HEK293 (cell line): ENCODE results near the gene ADAMTS14.

ENCODE experiments used
- CTCF ChIA-PET: fragments of 350-600 bp; formaldehyde crosslinking; extraction: SDS; loops from one replicate; lab custom pipeline; 2021; ENCODE audit warnings: antibody characterized with exemption; lab: Yijun Ruan, JAX
- POLR2A ChIA-PET: fragments of 300-600 bp; formaldehyde crosslinking; extraction: SDS; loops from one replicate; lab custom pipeline; 2020; ENCODE audit warnings: antibody characterized with exemption, inconsistent platforms; lab: Yijun Ruan, JAX
- H3K27ac ChIP-seq: fragments of 200-500 bp; sonication (Bioruptor generic); 2 replicates; pipeline ENCODE4 v1.5.1; 2014; ENCODE audit warnings: low read depth, low read length, control low read depth, inconsistent platforms; ENCODE audit errors: extremely low read depth
- H3K36me3 ChIP-seq, 2 experiments: fragments of 200-500 bp in 1 of 2; sonication (Bioruptor generic) in 1 of 2; 1 replicate in 1 of 2; 2 replicates in 1 of 2; pipeline ENCODE4 v1.5.1; 2014 to 2017; ENCODE audit warnings: inconsistent platforms in 2 of 2, low read length in 2 of 2; ENCODE audit not compliant: control insufficient read depth in 2 of 2, insufficient read depth in 1 of 2
- H3K4me1 ChIP-seq: fragments of 200-500 bp; sonication (Bioruptor generic); 2 replicates; pipeline ENCODE4 v1.5.1; 2014; ENCODE audit warnings: mild to moderate bottlenecking, low read length, inconsistent platforms; ENCODE audit not compliant: control insufficient read depth, insufficient read depth
- H3K4me3 ChIP-seq: 2 replicates; pipeline ENCODE4 v1.5.1; 2011; ENCODE audit warnings: low read depth, mild to moderate bottlenecking, control low read depth, low read length, moderate library complexity
- H3K9me3 ChIP-seq: fragments of 200-500 bp; sonication (Bioruptor generic); 2 replicates; pipeline ENCODE4 v1.5.1; 2014; ENCODE audit warnings: low read depth, low read length, inconsistent platforms; ENCODE audit not compliant: control insufficient read depth, insufficient read depth
- PBX3 ChIP-seq: sonication (generic); formaldehyde crosslinking; IDR thresholded peaks from 2 replicates; pipeline ENCODE4 v1.8.1; 2022; ENCODE audit warnings: mild to moderate bottlenecking, moderate library complexity, missing genetic modification reagents
- PRDM1 ChIP-seq: fragments of 450-650 bp; formaldehyde crosslinking; IDR thresholded peaks from 2 replicates; pipeline ENCODE4; 2016; ENCODE audit warnings: missing biosample characterization, missing genetic modification characterization
- PRDM6 ChIP-seq: fragments of 450-650 bp; formaldehyde crosslinking; IDR thresholded peaks from 2 replicates; pipeline ENCODE4 v1.5.1; 2017; ENCODE audit warnings: missing biosample characterization, missing genetic modification characterization
- ZEB2 ChIP-seq: fragments of 450-650 bp; formaldehyde crosslinking; IDR thresholded peaks from 2 replicates; pipeline ENCODE4 v1.5.1; 2016; ENCODE audit warnings: missing biosample characterization, missing genetic modification characterization
- ZFP41 ChIP-seq: fragments of 450-650 bp; formaldehyde crosslinking; IDR thresholded peaks from 2 replicates; pipeline ENCODE4 v1.5.1; 2016; ENCODE audit warnings: missing biosample characterization, missing genetic modification characterization, borderline replicate concordance
- ZNF184 ChIP-seq: fragments of 450-650 bp; IDR thresholded peaks from 2 replicates; pipeline ENCODE4 v1.5.1; 2018; ENCODE audit warnings: missing biosample characterization, mild to moderate bottlenecking, missing genetic modification characterization
- ZNF221 ChIP-seq: fragments of 450-650 bp; formaldehyde crosslinking; IDR thresholded peaks from 2 replicates; pipeline ENCODE4 v1.5.1; 2017; ENCODE audit warnings: missing biosample characterization, missing genetic modification characterization, borderline replicate concordance
- ZNF23 ChIP-seq: fragments of 450-650 bp; formaldehyde crosslinking; IDR thresholded peaks from 2 replicates; pipeline ENCODE4 v1.5.1; 2016; ENCODE audit warnings: missing biosample characterization, missing genetic modification characterization, borderline replicate concordance
- ZNF274 ChIP-seq, 2 experiments: fragments of 200-500 bp in 1 of 2; fragments of 450-650 bp in 1 of 2; sonication (Bioruptor generic) in 1 of 2; formaldehyde crosslinking in 1 of 2; IDR thresholded peaks; 2 replicates each; pipeline versions ENCODE4 v1.5.1 to v1.6.1; 2014 to 2016; ENCODE audit warnings: borderline replicate concordance in 1 of 2, inconsistent platforms in 1 of 2, low read length in 1 of 2, missing biosample characterization in 1 of 2, missing genetic modification characterization in 1 of 2
- ZNF302 ChIP-seq: fragments of 450-650 bp; formaldehyde crosslinking; IDR thresholded peaks from 2 replicates; pipeline ENCODE4 v1.5.1; 2016; ENCODE audit warnings: missing biosample characterization, missing genetic modification characterization, low read depth
- ZNF488 ChIP-seq: fragments of 450-650 bp; formaldehyde crosslinking; IDR thresholded peaks from 2 replicates; pipeline ENCODE4 v1.5.1; 2016; ENCODE audit warnings: missing biosample characterization, missing genetic modification characterization
- ZNF548 ChIP-seq: fragments of 450-650 bp; formaldehyde crosslinking; IDR thresholded peaks from 2 replicates; pipeline ENCODE4 v1.5.1; 2016; ENCODE audit warnings: missing biosample characterization, missing genetic modification characterization
- ZNF558 ChIP-seq: fragments of 450-650 bp; formaldehyde crosslinking; IDR thresholded peaks from 2 replicates; pipeline ENCODE4 v1.5.1; 2016; ENCODE audit warnings: missing biosample characterization, missing genetic modification characterization
- ZNF600 ChIP-seq: fragments of 450-650 bp; formaldehyde crosslinking; IDR thresholded peaks from 2 replicates; pipeline ENCODE4 v1.5.1; 2016; ENCODE audit warnings: missing biosample characterization, missing genetic modification characterization
- ZNF626 ChIP-seq: fragments of 450-650 bp; sonication (Bioruptor Pico); formaldehyde crosslinking; IDR thresholded peaks from 2 replicates; pipeline ENCODE4 v1.5.1; 2018; ENCODE audit warnings: missing biosample characterization, missing genetic modification characterization, inconsistent platforms
- ZNF654 ChIP-seq: fragments of 450-650 bp; formaldehyde crosslinking; IDR thresholded peaks from 2 replicates; pipeline ENCODE4 v1.5.1; 2016; ENCODE audit warnings: low read depth, missing biosample characterization, missing genetic modification characterization

ADAMTS14 gene

DNA sequence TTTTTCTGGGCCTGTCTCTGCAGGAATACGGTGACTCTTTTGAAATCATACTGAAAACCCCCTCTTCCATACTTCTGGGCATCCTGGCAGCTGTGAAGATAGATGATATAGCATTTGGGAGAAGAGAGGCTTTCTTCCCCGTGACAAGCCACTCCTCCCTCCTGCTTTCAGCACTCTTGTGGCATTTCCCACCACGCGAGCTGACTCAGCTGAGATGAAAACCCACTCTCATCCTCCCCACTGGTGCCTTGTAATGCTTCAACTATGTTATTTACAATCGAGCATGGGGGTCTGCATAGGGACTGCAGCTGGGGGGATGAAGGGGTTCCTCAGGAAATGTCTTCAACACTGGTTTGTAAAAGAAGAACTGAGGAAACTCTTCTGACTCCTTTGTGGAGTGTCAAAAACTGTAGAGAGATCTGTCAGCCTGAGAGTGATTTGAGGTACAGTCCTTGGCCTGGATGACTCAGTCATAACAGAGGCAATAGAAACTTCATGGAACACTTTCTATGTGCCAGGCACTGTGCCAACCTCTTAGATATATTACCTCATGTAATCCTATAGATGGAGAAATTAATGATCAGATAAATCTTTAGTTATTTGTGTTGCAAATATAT lies 114.6 kb downstream of the ADAMTS14 start:
- POLR2A ChIA-PET, result no interaction called here
- CTCF ChIA-PET, result no interaction called here
- no peak for TF ChIP-seq PBX3 (CRISPR knock-in tag)
- no peak for TF ChIP-seq ZNF626 (tag by site-specific recombination)
- TF ChIP-seq ZNF488 (tag by site-specific recombination), result no peak
- TF ChIP-seq ZNF558 (tag by site-specific recombination), result no peak
- no peak for TF ChIP-seq ZNF184 (tag by site-specific recombination)
- TF ChIP-seq ZNF600 (tag by site-specific recombination), result no peak
- 0 out of 2 replicates have a peak, but pooled peaks have one; percentile 17 for TF ChIP-seq PRDM1
- no peak overlapping the region for H3K4me3 ChIP-seq
- H3K27ac ChIP-seq, result no peak overlapping the region
- H3K36me3 ChIP-seq, result no peaks in the 10 kb centered on the region
- no peaks in the 10 kb centered on the region for H3K9me3 ChIP-seq
- no peaks in the 10 kb centered on the region for H3K4me1 ChIP-seq

GRCh38 chr10:70791386-70792039 lies 119.2 kb downstream of the ADAMTS14 start:
- no peak overlapping the region for H3K27ac ChIP-seq
- ChIA-PET POLR2A (no interaction called here), CTCF (no interaction called here)
- H3K4me3 ChIP-seq, result no peak overlapping the region
- no peaks in the 10 kb centered on the region for H3K36me3 ChIP-seq
- TF ChIP-seq ZNF548 (no peak), ZNF274 (IDR thresholded peaks at IDR 0.05; ENCODE audit: low read length) (no peak), ZNF274 (tag by site-specific recombination; IDR thresholded peaks at IDR 0.05; ENCODE audit: borderline replicate concordance) (no peak), ZEB2 (tag by site-specific recombination) (no peak), PRDM6 (no peak), ZNF654 (tag by site-specific recombination) (no peak)
- H3K4me1 ChIP-seq, result no peaks in the 10 kb centered on the region
- no peaks in the 10 kb centered on the region for H3K9me3 ChIP-seq

DNA sequence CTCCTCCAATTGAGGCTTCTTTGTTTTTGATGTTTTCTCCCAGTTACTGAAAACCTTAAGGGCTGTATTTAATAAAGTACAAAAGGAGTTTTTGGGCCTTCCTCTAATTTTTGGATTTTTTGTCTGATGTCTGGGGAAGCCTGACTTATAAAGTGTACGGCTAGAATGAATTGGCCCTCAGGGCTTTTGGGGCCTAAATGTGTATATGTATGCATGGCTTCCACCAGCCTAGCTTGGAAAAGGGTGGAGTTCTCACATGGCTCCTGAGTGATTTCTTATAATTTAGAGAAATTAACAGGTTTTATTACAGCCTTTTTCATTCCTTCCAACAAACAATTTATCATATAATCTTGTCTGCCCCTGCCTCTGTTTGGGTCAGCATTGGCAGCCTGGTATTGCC lies 123.3 kb downstream of the ADAMTS14 start:
- TF ChIP-seq ZNF302 (tag by site-specific recombination), result no peak
- H3K4me3 ChIP-seq, result no peak overlapping the region
- no peaks in the 10 kb centered on the region for H3K36me3 ChIP-seq
- no peaks in the 10 kb centered on the region for H3K9me3 ChIP-seq
- no peak overlapping the region for H3K27ac ChIP-seq
- ChIA-PET POLR2A (no interaction called here), CTCF (no interaction called here)
- H3K4me1 ChIP-seq, result no peaks in the 10 kb centered on the region

GRCh38 chr10:70797840-70798239 lies 125.5 kb downstream of the ADAMTS14 start:
- Histone ChIP-seq H3K9me3 (no peaks in the 10 kb centered on the region), H3K36me3 (no peaks in the 10 kb centered on the region), H3K4me3 (no peak overlapping the region), H3K4me1 (no peaks in the 10 kb centered on the region), H3K27ac (no peak overlapping the region)
- TF ChIP-seq ZNF23 (tag by site-specific recombination), result no peak
- TF ChIP-seq ZNF221 (tag by site-specific recombination), result no peak
- TF ChIP-seq ZFP41 (tag by site-specific recombination), result no peak
- POLR2A ChIA-PET, result no interaction called here
- CTCF ChIA-PET, result interaction anchor here (0.6 to 0.7 kb wide), 3 partner anchors 17 to 178 kb away, joined by 3 to 4 read pairs (median 3); no protein-coding TSS in a partner anchor
